NB4 (cell line): ENCODE data around the gene MAD1L1.

Source experiments
- CTCF ChIP-seq: IDR thresholded peaks from one replicate; pipeline ENCODE4 v1.5.1; 2012; ENCODE audit warnings: low read depth, low read length
- MYC ChIP-seq: IDR thresholded peaks from 2 replicates; pipeline ENCODE4 v1.6.1; 2011; ENCODE audit warnings: low read depth, low read length
- POLR2A ChIP-seq: IDR thresholded peaks from 2 replicates; pipeline ENCODE4 v1.6.1; 2011; ENCODE audit warnings: mild to moderate bottlenecking; ENCODE audit not compliant: insufficient read length; ENCODE audit errors: extremely low read depth
- TF ChIP-seq, protein P1 (sequence below): IDR thresholded peaks from 2 replicates; pipeline ENCODE4 v1.6.1; 2011; ENCODE audit warnings: low read depth, low read length

DNA sequence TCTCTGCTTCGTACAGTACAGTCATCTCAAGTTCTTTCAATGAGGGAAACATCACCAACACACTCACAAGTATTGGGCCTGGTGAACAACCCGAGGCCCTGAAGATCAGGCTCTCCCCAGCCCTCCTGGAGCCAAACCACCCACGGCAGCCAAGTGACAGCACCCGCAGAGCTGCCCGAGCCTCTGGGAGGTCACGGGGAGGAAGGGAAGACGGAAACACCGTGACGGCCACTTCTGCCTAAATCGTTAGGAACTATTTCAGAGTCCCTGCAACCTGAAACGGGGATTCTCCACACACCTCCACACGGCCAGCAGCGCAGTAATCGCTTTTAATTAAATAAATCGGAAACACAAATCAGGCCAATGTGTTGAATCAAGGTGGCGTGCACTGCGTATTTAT lies 222.6 kb downstream of the MAD1L1 start:
- no peak for TF ChIP-seq CTCF
- TF ChIP-seq POLR2A: no peak
- TF ChIP-seq, protein P1, sequence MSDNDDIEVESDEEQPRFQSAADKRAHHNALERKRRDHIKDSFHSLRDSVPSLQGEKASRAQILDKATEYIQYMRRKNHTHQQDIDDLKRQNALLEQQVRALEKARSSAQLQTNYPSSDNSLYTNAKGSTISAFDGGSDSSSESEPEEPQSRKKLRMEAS: no peak
- no peak for TF ChIP-seq MYC
